DMS79 treated with DMSO at 0.1 percent for 48 hours (cell line): ENCODE measurements around the gene UBE3D.
"Not testable (repeated sequence)": the region's sequence is repeated elsewhere in the genome, so short reads cannot be mapped to it uniquely, and the experiment has no call there.

ENCODE experiments used
- DNase-seq: peaks from one replicate; lab custom pipeline; 2025; lab: John Stamatoyannopoulos, UW

The UBE3D gene

DNA sequence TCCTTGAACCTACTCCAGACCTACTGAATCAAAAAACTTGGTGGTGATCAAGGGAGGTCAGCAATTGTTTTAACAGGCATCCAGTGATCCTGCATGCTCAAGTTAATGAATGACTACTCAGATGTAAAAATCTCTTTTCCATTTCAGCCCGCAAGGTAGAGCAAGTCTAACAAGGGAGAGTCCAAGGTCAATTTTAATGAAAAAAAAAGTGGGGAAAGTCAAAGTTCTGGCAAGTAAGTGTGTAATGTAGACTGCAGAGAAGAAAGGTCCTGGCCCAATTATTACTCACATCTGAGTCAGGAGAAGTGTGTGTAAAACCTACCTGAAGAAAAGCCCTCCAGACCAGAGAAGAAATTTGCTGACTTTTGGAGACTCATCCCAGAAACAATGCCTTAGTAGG lies 193.5 kb downstream of the UBE3D start:
- DNase-seq: no peak

DNA sequence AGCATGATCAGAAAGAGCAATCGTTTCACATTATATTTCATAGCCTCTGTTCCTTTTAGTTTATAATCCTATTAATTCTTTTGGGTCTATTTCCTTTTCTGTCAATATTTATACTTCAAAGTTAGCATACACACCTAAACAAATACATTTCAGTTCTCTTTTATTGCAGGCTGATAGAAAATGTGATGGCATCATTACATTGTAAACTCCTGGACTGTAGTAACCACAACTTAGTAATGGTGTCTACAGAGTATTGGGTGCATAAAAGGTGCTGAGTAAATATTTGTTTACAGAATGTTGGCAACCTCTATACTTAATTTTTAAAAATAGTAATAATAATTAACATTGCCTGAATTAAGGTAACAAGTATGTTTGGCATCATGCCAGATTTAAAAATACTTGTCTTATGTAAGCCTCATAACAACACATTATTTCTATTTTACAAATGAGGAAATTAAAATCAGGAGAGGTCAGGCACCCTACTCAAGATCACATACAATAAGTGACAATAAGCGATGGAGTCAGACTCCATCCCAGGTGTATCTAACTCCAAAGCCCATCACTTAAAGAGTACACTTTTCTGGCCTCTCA lies 195.0 kb downstream of the UBE3D start:
- no peak for DNase-seq

DNA sequence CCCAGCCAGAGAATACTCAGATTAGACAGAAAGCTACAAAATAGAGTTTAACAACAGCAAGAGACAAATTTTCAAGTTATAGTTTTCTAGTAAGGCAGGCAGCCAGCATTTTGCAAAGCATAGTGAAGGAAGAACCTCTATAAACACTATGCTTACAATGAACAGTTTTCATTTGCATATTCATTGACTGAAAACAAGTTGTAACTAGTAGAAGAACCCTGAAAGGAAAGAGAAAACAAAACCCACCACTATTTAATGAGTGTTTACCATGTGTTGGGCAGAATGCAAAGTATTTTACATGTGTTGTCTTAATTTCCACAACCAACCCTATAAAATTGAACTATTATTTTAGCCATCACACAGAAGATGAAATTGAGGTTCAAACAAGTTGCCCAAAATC lies 196.1 kb downstream of the UBE3D start:
- no peak for DNase-seq

DNA sequence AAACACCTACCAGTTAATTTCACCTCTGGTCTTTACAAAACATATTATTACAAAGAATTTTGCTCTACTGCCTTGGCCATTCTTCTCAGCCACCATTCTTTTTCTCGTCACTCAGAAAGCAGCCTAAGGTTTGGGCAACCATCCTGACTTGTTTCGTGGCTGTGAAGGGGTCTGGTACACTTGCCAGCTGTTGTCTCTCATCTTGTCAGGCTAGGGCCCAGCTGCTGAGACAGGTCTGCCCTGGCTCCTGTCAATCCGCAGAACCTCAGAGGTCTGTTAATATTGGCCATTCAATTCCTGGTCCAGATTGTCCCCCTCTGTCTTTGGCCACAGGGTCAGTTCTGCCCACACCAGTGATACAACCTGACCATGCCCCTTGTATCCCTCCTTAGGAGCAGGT lies 197.7 kb downstream of the UBE3D start:
- DNase-seq: no peak

DNA sequence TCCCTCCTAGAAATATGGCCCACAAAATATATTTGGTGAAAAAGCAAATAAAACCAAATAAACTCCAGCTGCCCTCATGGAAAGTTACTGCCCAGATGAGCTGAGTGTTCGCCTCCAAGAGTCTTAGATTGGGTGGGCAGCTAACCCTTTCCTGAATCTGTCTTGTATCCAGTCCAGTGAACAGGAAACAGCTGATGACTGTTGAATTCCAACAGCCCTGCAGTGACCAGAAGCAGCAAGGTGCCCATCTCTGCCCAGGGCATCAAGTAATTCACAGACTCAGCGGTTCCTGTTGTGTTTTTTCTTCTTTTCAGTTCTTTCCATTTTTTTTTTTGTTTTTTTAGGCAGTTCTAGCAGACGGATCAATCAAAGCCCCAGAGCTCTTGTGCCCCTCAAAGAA lies 199.2 kb downstream of the UBE3D start:
- no peak for DNase-seq

DNA sequence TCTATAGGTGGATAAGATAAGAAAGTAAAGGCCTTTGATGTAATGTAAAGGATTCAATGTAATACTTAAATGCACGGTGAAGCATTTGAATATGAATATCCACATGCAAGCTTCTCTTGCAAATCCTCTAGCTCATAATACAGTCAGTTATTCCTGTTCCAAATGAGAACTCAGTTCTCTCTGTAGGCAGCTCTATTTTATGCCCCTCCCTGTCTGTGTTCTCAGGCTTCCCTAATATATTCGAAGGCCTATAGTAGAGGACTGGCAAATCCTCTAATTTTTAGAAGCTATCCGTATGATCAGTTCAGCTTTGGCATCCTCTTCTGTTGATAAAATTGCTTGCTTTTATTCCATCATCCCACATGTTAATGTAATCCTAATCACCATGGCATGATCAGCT lies 200.2 kb downstream of the UBE3D start:
- no peak for DNase-seq

DNA sequence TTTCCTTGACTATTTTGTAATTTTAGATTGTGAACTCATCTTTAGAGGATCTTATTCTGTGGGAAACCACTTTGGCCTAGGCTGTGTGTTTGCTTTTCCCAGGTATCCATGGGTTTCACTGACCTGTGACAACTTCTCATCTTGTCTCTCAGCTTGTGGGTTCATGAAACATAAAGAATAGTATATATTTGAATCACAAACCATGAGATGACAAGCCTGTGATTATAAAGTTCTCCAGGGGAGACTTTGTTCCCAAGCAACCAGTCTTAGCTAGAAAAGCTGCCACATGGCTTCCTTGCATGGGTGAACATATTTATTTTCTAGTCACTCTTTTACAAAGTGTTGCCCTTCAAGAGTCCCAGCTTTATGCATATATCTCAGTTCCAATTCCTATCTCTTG lies 201.9 kb downstream of the UBE3D start:
- DNase-seq: no peak

DNA sequence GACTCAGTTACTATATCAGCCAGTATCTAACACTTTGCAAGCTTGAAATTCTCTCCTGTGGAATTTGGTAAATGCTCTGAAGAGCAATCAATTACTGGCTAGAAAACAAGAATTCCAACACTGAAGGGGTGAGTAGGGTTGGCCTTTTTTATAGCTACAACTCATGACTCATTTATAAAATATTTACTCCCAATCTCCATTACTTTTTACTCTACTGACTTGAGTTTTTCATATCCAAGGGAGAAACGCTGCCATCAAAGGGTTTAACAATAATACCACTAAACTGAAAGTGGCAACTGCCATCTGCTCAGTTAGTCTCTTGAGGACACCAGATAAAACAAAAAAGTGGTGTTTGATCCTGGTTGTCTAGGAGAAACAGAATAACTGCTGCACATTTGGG lies 203.1 kb downstream of the UBE3D start:
- DNase-seq: no peak

DNA sequence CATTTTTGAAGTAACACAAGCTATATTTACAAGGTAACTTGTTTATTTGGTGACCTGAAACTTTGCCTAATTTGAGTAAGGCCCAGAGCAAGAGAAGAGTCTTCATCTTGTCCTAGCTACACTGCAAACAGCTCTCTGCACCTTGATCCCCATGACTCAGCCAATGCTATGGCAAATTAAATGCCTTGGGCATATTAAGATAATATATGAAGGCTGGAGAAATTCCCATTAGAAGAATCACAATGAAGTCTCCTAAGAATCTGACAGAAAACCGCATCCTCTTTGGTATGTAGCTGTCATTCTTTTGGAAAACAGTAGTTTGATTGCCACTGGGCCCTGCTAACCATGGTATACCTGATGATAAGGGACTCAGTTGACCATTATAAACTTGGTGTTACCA lies 204.5 kb downstream of the UBE3D start:
- no peak for DNase-seq

DNA sequence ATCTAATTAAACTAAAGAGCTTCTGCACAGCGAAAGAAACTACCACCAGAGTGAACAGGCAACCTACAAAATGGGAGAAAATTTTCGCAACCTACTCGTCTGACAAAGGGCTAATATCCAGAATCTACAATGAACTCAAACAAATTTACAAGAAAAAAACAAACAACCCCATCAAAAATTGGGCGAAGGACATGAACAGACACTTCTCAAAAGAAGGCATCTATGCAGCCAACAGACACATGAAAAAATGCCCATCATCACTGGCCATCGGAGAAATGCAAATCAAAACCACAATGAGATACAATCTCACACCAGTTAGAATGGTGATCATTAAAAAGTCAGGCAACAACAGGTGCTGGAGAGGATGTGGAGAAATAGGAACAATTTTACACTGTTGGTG lies 209.6 kb downstream of the UBE3D start:
- DNase-seq: not testable (repeated sequence)

DNA sequence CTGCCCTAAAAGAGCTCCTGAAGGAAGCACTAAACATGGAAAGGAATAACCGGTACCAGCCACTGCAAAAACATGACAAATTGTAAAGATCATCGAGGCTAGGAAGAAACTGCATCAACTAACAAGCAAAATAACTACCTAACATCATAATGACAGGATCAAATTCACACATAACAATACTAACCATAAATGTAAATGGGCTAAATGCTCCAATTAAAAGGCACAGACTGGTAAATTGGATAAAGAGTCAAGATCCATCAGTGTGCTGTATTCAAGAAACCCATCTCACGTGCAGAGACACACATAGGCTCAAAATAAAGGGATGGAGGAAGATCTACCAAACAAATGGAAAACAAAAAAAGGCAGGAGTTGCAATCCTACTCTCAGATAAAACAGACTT lies 212.7 kb downstream of the UBE3D start:
- DNase-seq: not testable (repeated sequence)

DNA sequence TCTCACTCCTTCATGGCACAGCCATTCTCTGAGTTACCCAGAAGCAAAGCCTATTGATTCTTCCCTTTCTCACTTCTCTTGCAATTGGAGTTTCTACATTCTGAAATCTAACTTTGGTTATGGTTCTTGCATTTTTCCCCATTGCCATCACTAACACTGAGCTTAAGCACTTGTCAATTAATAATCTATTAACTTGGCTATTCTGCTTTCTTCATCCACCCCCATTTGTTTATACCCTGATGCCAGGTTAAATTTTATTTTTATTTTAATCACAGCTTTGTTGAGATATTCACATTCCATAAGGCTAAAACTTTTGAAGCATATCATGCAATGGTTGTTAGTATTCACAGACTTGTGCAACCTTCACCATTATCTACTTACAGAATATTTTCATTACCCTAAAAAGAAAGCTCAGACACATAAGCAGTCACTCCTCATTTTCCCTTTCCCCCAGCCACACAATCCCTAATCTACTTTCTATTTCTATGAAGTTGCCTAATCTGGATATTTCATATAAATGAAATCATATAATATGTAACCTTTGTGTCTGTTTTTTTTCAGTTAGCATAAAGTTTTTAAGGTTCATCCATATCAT lies 222.3 kb downstream of the UBE3D start:
- no peak for DNase-seq

DNA sequence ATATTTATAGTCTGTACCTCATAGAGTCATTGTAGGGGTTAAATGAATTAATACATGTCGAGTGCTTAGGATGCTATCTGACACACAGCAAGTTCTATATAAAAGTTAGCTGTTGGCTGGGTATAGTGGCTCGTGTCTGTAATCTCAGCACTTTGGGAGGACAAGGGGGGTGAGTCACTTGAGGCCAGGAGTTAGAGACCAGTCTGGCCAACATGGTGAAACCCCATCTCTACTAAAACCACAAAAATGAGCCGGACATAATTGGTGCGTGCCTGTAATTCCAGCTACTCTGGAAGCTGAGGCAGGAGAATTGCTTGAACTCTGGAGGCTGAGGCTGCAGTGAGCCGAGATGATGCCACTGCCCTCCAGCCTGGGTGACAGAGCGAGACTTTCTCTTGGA lies 222.9 kb downstream of the UBE3D start:
- DNase-seq: no peak
